ENCODE data around the gene PLD6.

The PLD6 gene

GRCh38 chr17:17180741-17181525, 25.2 kb downstream of the PLD6 start:
- no peak for TF ChIP-seq CTCF (IDR thresholded peaks at IDR 0.05; ENCODE audit: insufficient read depth, missing control alignments)
- DNase-seq (ENCODE audit: insufficient read length, low spot score) (no peak), FAIRE-seq (no peak)

- DNase-seq (ENCODE audit: insufficient read length, low spot score) = no peak
Measured at GRCh38 chr17:17180141-17180603, 26.0 kb downstream of the PLD6 start.

GRCh38 chr17:17179371-17179827, 26.7 kb downstream of the PLD6 start:
- no peak for TF ChIP-seq CTCF (IDR thresholded peaks at IDR 0.05; ENCODE audit: insufficient read depth, missing control alignments)
- no peak for DNase-seq (ENCODE audit: insufficient read length, low spot score)
- FAIRE-seq = no peak

More at GRCh38 chr17:17180141-17180603, 26.0 kb downstream of the PLD6 start:
- TF ChIP-seq CTCF (IDR thresholded peaks at IDR 0.05; ENCODE audit: insufficient read depth, missing control alignments) = no peak
- FAIRE-seq = no peak

- FAIRE-seq (no peak), DNase-seq (ENCODE audit: insufficient read length, low spot score) (no peak)
- no peak for TF ChIP-seq CTCF (IDR thresholded peaks at IDR 0.05; ENCODE audit: insufficient read depth, missing control alignments)
Measured at GRCh38 chr17:17177176-17177575, 29.0 kb downstream of the PLD6 start.

- DNase-seq (ENCODE audit: insufficient read length, low spot score) (no peak), FAIRE-seq (no peak)
- TF ChIP-seq CTCF (IDR thresholded peaks at IDR 0.05; ENCODE audit: insufficient read depth, missing control alignments) = no peak
Measured at GRCh38 chr17:17176341-17176740, 29.8 kb downstream of the PLD6 start.

- DNase-seq (ENCODE audit: insufficient read length, low spot score) = no peak
- FAIRE-seq = no peak
- no peak for TF ChIP-seq CTCF (IDR thresholded peaks at IDR 0.05; ENCODE audit: insufficient read depth, missing control alignments)
Measured at GRCh38 chr17:17175917-17176316, 30.2 kb downstream of the PLD6 start.

GRCh38 chr17:17175340-17175739, 30.8 kb downstream of the PLD6 start:
- FAIRE-seq (no peak), DNase-seq (ENCODE audit: insufficient read length, low spot score) (no peak)
- TF ChIP-seq CTCF (IDR thresholded peaks at IDR 0.05; ENCODE audit: insufficient read depth, missing control alignments) = no peak
